Esophagus muscularis mucosa (tissue), 4 donors: Measurements from ENCODE around the gene USP49. TPM values are rescaled to one million over a fixed set of nuclear protein-coding genes. Genes with fewer than 3 reads are reported as not detected.

ENCODE experiments used
- DNase-seq: peaks from one replicate; pipeline ENCODE4 v3.0.0-alpha.2; 2017; ENCODE audit errors: extremely low spot score
- H3K27ac ChIP-seq, 4 donors: fragments of 200-600 bp; sonication (generic); replicated peaks in 1 of 4; 1 replicate in 3 of 4; 2 replicates in 1 of 4; pipeline ENCODE4 v1.5.1; 2016 to 2019; ENCODE audit warnings: mild to moderate bottlenecking in 1 of 4
- H3K27me3 ChIP-seq, 4 donors: fragments of 200-600 bp; sonication (generic); one replicate each; pipeline versions ENCODE4 v1.5.1 to v1.6.0; 2016 to 2019
- H3K36me3 ChIP-seq, 4 donors: fragments of 200-600 bp; sonication (generic); one replicate each; pipeline ENCODE4 v1.5.1; 2016 to 2019
- H3K4me1 ChIP-seq, 4 donors: fragments of 200-600 bp; sonication (generic); one replicate each; pipeline ENCODE4 v1.5.1; 2016 to 2019
- H3K4me3 ChIP-seq, 4 donors: fragments of 200-600 bp; sonication (generic); 1 replicate in 2 of 4; 2 replicates in 2 of 4; pipeline ENCODE4 v1.5.1; 2016 to 2019; ENCODE audit warnings: mild to moderate bottlenecking in 4 of 4, moderate library complexity in 1 of 4
- H3K9me3 ChIP-seq, 4 donors: fragments of 200-600 bp; sonication (generic); 1 replicate in 3 of 4; 2 replicates in 1 of 4; pipeline ENCODE4 v1.5.1; 2016 to 2019
- EP300 ChIP-seq: sonication (generic); formaldehyde crosslinking; IDR thresholded peaks from one replicate; pipeline ENCODE4 v1.6.1; 2017; ENCODE audit warnings: antibody characterized with exemption
- POLR2A ChIP-seq: fragments of 450-650 bp; IDR thresholded peaks from one replicate; pipeline ENCODE4 v1.6.1; 2017; ENCODE audit warnings: antibody characterized with exemption, moderate library complexity, mild to moderate bottlenecking, low read depth
- POLR2AphosphoS5 ChIP-seq, 2 donors: sonication (generic); formaldehyde crosslinking; IDR thresholded peaks; one replicate each; pipeline ENCODE4 v1.6.1; 2017; ENCODE audit warnings: antibody characterized with exemption in 2 of 2
- WGBS: methylation state at CpG from one replicate; pipeline ENCODE4 v1.1.5; 2018; 5-methylcytosine and 5-hydroxymethylcytosine counted together
- intact Hi-C: fragments of 100-400 bp; cut with DNase I; formaldehyde crosslinking; loops from one replicate; pipeline ENCODE4 v1.15.1; 2023
- small RNA-seq, 3 donors: library from RNA; depleted of rRNA; stranded (forward); fragments of <200 nt; gene quantifications; one replicate each; pipeline ENCODE3, GENCODE V24; 2016
- total RNA-seq, 4 donors: library from RNA; depleted of rRNA; stranded (reverse); fragments of >200 nt; gene quantifications; one replicate each; pipeline versions ENCODE4 v1.1.0 to v1.2.1, GENCODE V29; 2016
- TF ChIP-seq, protein P1 (sequence below), 3 experiments: fragments of 200-600 bp in 2 of 3; fragments of 450-650 bp in 1 of 3; sonication (generic) in 2 of 3; IDR thresholded peaks; one replicate each; pipeline ENCODE4 v1.5.1; 2017 to 2019; ENCODE audit warnings: antibody characterized with exemption in 3 of 3, mild to moderate bottlenecking in 2 of 3, moderate library complexity in 1 of 3

Gene USP49
- total RNA-seq, 4 donors from 2014 or later, result 1.3 to 2.5 (median 2.3) TPM

DNA sequence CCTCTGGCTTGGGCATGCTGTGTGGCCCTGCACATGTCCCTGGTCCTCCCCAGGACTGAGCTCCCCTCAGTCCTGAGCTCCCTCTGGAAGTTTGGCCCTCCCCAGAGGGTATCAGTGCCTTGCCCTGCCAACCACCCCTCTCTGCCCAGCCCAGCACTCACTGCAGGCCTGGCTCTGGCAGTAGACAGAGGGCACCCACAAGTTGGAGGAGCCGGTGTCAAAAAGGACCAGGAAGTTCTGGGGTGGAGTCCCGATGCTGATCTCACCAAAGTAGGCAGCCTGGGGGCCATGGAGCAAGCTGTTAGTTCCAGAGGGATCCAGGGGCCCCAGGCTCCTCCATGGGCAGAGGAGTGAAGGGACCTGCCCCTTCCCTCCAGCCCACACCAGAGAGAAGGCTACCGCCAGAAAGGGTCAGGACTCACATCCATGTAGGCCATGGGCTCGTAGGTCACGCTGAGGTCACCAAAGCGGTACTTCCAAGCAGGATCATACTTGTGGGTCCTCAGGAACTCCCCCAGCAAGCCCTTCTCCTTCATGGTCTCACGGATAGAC, 150.9 kb downstream of the USP49 start:
- DNase-seq, result no peak
- intact Hi-C loops, result no loop called here
- no peaks in the 10 kb centered on the region for H3K9me3 ChIP-seq
- H3K36me3 ChIP-seq, result no peaks in the 10 kb centered on the region
- no peak overlapping the region for H3K4me3 ChIP-seq
- no peaks in the 10 kb centered on the region for H3K4me1 ChIP-seq
- WGBS, result 82% methylated on average over 2 of the region's 7 CpGs
- TF ChIP-seq EP300 (no peak), POLR2AphosphoS5 (IDR thresholded peaks at IDR 0.05) (no peak), POLR2A (no peak)
- TF ChIP-seq, protein P1, sequence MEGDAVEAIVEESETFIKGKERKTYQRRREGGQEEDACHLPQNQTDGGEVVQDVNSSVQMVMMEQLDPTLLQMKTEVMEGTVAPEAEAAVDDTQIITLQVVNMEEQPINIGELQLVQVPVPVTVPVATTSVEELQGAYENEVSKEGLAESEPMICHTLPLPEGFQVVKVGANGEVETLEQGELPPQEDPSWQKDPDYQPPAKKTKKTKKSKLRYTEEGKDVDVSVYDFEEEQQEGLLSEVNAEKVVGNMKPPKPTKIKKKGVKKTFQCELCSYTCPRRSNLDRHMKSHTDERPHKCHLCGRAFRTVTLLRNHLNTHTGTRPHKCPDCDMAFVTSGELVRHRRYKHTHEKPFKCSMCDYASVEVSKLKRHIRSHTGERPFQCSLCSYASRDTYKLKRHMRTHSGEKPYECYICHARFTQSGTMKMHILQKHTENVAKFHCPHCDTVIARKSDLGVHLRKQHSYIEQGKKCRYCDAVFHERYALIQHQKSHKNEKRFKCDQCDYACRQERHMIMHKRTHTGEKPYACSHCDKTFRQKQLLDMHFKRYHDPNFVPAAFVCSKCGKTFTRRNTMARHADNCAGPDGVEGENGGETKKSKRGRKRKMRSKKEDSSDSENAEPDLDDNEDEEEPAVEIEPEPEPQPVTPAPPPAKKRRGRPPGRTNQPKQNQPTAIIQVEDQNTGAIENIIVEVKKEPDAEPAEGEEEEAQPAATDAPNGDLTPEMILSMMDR (IDR thresholded peaks at IDR 0.05), result no peak
- no peak overlapping the region for H3K27ac ChIP-seq
- peaks cover 0 to 6% (median 0%) of the 10 kb centered on the region in 4 donors for H3K27me3 ChIP-seq

DNA sequence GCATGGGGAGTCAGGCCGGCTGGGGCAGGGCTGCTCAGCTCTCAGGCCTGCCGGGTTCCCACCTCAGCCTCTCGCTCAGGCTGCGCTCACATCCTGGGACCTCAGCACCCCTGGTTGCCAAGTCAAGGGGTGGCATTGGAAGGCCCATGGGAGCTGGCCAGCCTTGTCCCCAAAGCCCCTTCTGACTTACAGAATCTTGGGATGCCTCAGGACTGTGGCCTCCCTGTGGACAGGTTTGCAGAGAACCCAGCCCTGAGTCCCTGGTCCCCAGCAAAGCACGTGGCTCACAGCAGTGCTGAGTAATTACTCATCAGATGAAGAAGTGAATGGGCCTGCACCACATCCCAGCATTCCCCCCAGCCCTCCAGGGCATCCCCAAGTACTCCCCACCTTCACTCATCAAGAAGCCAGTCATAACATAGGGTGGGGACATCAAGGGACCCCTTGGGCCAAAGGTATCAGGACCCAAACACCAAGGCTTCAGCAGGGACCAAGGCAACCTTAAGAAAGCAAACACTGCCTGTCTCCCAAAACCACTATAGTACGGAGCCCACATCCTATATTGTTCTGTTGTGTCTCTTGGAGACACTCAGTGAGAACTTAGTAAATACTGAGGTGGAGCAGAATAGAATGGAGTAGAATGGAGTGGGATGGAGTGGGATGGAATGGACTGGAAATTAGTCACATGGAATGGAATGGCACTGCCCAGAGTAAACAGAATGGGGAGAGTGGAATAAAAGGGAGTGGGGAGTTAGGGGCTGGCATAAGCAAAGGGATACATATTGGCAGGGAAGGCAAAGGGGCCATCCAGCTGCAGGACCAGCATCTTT, 151.6 kb downstream of the USP49 start:
- H3K27me3 ChIP-seq, result peaks cover 0 to 6% (median 0%) of the 10 kb centered on the region in 4 donors
- no peaks in the 10 kb centered on the region for H3K4me1 ChIP-seq
- no peak overlapping the region for H3K27ac ChIP-seq
- TF ChIP-seq EP300 (no peak), POLR2A (no peak), POLR2AphosphoS5 (IDR thresholded peaks at IDR 0.05) (no peak)
- no peaks in the 10 kb centered on the region for H3K9me3 ChIP-seq
- WGBS, result 92% methylated on average over 5 of the region's 6 CpGs
- H3K4me3 ChIP-seq, result no peak overlapping the region
- intact Hi-C loops, result no loop called here
- DNase-seq, result no peak
- no peaks in the 10 kb centered on the region for H3K36me3 ChIP-seq

DNA sequence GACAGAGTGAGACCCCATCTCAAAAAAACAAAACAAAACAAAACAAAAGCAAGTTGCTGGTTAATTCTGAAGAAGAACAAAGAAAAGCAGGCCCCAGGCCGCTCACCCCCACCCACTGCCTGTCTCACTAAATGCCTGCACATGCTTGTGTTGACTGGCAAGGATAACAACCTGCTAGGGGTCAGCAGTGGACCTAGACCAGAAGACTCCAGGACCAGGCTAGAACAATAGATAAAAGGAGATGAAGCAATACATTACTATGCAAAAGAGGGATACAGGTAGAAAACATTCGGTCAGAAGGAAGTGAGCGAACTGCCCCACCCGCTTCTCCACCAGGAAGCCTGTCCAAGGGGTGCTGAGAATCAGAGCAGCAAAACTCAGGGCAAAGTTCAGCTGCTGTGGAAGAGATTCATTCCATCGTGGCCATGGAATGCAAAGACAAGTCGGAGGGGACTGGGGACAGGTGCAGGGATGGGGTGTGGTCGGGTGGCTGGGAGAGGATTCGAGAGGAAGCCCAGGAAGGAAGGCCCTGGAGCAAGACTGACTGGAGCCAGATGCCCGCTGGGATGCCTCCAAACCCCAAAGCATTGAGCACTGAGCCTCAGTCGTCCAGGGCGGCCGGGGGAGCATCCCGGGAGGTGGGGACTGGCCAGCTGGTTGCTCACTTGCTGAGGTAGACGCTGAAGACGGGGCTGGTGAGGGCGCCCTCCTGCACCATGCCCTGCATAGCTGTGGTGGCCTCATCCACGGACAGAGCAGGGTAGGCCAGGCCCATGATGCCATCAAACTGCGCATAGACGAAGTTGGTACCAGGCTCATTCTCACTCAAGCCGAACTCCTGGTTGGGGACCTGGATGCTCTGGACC, 153.3 kb downstream of the USP49 start:
- 88% methylated on average over 17 of the region's 20 CpGs for WGBS
- no peak for DNase-seq
- intact Hi-C loops, result no loop called here
- Histone ChIP-seq H3K27me3 (peaks cover 0 to 6% (median 0%) of the 10 kb centered on the region in 4 donors), H3K4me1 (no peaks in the 10 kb centered on the region), H3K27ac (no peak overlapping the region), H3K36me3 (no peaks in the 10 kb centered on the region), H3K4me3 (no peak overlapping the region), H3K9me3 (no peaks in the 10 kb centered on the region)
- TF ChIP-seq POLR2A (no peak), POLR2AphosphoS5 (IDR thresholded peaks at IDR 0.05) (no peak), EP300 (no peak)
- TF ChIP-seq, protein P1 (IDR thresholded peaks at IDR 0.05), result no peak

DNA sequence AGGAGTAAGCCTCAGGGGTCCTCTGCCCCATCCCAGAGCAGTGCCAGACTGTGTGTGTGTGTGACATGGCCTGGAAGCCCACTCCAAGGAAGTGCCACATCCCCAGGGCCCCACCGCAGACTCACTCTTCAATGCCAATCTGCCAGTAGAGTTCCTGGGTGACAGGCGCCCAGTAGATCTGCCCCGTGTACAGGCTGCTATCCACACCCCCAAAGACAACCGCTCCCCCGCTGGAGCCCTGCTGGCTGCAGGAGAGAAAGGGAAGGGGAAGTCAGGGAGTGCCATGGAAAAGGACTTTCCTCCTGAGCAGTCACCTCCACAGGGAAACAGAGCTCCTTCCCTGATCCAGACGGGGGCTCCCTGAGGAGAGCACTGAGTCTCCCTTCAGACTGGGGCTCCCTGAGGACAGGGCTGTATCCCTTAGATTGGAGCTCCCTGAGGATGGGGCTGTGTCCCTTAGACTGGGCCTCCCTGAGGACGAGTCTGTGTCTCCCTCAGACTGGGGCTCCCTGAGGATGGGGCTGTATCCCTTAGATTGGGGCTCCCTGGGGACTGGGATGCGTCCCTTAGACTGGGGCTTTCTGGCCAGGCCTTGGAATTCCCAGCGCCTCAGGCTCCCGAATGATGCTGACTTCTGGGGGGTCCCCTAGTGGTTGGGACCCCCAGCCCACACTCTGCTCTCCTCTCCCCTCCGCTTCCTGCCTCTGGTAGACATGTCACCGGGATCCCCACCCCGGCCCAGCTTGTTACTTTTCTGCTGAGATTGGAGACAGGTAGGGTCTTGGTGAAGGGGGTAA, 154.6 kb downstream of the USP49 start:
- TF ChIP-seq POLR2AphosphoS5 (IDR thresholded peaks at IDR 0.05) (no peak), EP300 (no peak), POLR2A (no peak)
- TF ChIP-seq, protein P1 (IDR thresholded peaks at IDR 0.05), result no peak
- Histone ChIP-seq H3K4me3 (no peak overlapping the region), H3K4me1 (peaks cover 6 to 9% (median 7%) of the 10 kb centered on the region in 4 donors), H3K36me3 (no peaks in the 10 kb centered on the region), H3K9me3 (no peaks in the 10 kb centered on the region), H3K27me3 (peaks cover 0 to 6% (median 0%) of the 10 kb centered on the region in 4 donors), H3K27ac (no peak overlapping the region)
- no peak for DNase-seq
- intact Hi-C loops, result no loop called here
- WGBS, result 84% methylated on average over 13 of the region's 13 CpGs

Small RNA genes lying within 50 kb of the gene (small RNA-seq; reads per million reads assigned to genes)
- gene AL365205.2 (0 reads per million in 3 donors), gene AL365205.3 (0 reads per million in 3 donors), gene RF00019 (0 reads per million in 3 donors), gene RF00393 (0 reads per million in 3 donors)

Other genes with a start within 250 kb of the USP49 start
- 10 to 100 TPM; 24.2 to 46.7 (median 33.1) TPM for gene TFEB, start 159.8 kb downstream of the USP49 start, total RNA-seq
- 1 to 10 TPM in 1 of 4 donors, under 1 TPM in 2, not detected in 1; 0.83 to 1.1 (median 0.92) TPM for gene PGC, start 148.0 kb downstream of the USP49 start, total RNA-seq
- 1 to 10 TPM; 5.0 to 9.9 (median 6.7) TPM for gene FRS3, start 115.5 kb downstream of the USP49 start, total RNA-seq
- gene PRICKLE4, start 114.6 kb downstream of the USP49 start, total RNA-seq, result 1 to 10 TPM; 2.1 to 5.8 (median 4.1) TPM
- 100 to 1,000 TPM in 2 of 4 donors, 10 to 100 TPM in 2; 52.1 to 117 (median 86.9) TPM for gene TOMM6, start 107.7 kb downstream of the USP49 start, total RNA-seq
- 10 to 100 TPM in 3 of 4 donors, 1 to 10 TPM in 1; 9.6 to 14.9 (median 14.2) TPM for gene MED20, start 25.8 kb upstream of the USP49 start, total RNA-seq
- 10 to 100 TPM in 2 of 4 donors, 1 to 10 TPM in 2; 5.8 to 11.6 (median 9.2) TPM for gene BYSL, start 26.1 kb upstream of the USP49 start, total RNA-seq
- gene CCND3, start 46.4 kb upstream of the USP49 start, total RNA-seq, result 100 to 1,000 TPM; 110 to 167 (median 133) TPM
- gene TAF8, start 155.1 kb upstream of the USP49 start, total RNA-seq, result 10 to 100 TPM; 16.7 to 35.2 (median 25.9) TPM
- gene C6orf132, start 247.2 kb upstream of the USP49 start, total RNA-seq, result 1 to 10 TPM in 3 of 4 donors, under 1 TPM in 1; 0.83 to 2.1 (median 1.6) TPM